ENCODE data around the gene STK11IP.
"Not testable (repeated sequence)": the region's sequence is repeated elsewhere in the genome, so short reads cannot be mapped to it uniquely, and the experiment has no call there.

STK11IP gene

GRCh38 chr2:219645631-219646527 is 48.2 kb downstream of the STK11IP start:
- no peak for DNase-seq (ENCODE audit: low read depth in 4 of 4, low spot score in 1 of 4)

DNA sequence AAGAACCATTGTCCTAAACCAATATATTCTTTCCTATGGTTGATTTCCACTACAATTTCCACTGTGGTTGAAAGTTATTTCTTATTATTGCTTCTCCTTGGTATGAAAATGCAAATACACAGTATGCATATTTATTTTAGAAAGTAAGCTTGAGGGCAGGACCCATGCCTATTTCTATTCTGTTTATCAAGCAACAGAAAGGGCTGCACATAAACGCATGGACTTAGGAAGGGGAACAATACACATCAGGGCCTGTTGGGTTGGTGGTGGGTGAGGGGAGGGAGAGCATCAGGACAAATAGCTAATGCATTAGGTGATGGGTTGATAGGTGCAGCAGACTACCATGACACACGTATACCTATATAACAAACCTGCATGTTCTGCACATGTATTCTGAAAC is 50.5 kb downstream of the STK11IP start:
- DNase-seq (ENCODE audit: low read depth in 4 of 4, low spot score in 1 of 4) = no peak

- no peak for DNase-seq (ENCODE audit: low read depth in 4 of 4, low spot score in 1 of 4)
Observed at GRCh38 chr2:219648963-219649362, 51.3 kb downstream of the STK11IP start.

- DNase-seq (ENCODE audit: low read depth in 4 of 4, low spot score in 1 of 4) = no peak
Observed at GRCh38 chr2:219650426-219651248, 53.0 kb downstream of the STK11IP start.

DNA sequence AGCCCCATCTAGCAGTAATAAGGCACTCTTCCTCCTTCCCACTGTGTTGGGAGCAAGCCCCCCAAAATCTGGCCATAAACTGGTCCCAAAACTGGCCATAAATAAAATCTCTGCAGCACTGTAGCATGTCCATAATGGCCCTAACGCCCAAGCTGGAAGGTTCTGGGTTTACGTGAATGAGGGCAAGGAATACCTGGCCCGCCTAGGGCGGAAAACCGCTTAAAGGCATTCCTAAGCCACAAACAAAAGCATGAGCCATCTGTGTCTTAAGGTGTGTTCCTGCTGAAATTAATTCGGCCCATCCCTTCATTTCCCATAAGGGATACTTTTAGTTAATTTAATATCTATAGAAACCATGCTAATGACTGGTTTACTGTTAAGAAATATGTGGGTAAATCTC is 54.0 kb downstream of the STK11IP start:
- DNase-seq (ENCODE audit: low read depth in 4 of 4, low spot score in 1 of 4) = not testable (repeated sequence)

- DNase-seq (ENCODE audit: low read depth in 4 of 4, low spot score in 1 of 4) = no peak
Observed at GRCh38 chr2:219656526-219656925, 58.9 kb downstream of the STK11IP start.

GRCh38 chr2:219658196-219658846 is 60.7 kb downstream of the STK11IP start:
- no peak for DNase-seq (ENCODE audit: low read depth in 4 of 4, low spot score in 1 of 4)

- DNase-seq (ENCODE audit: low read depth in 4 of 4, low spot score in 1 of 4) = no peak
Observed at GRCh38 chr2:219658874-219659273, 61.2 kb downstream of the STK11IP start.

DNA sequence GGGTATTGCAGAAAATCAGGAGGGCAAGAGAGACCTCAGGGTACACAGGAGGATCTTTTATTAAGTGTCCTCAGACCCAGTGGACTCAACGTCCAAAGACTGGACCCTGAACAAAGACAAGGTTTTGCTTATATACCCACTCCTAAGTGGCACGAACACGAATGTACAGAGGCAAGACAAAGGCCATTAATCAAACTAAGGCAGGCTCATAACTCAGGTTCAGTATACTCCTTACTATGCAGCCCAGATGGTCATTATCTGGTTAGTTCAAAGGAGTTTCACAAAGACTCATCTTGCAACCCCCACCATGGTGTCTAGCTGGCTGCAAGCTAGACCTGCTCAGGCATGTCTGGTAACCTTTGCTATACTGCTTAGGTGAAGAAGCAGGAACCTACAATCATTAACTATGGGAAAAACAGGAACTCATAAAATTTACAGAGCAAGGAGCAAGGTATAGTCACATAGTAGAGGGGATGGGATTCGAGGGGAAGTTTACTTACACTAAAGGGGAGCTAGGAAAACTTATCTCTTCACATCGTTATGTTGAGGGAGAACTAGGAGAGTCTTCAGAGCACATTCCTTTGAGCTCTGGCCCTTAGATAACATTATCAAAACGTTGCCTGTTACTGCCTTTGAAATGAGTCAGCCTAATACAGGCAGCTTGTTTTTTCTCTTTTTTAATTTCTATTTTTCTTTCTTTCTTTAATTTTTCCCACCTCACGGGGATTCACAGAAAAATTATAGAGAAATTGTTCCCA is 63.7 kb downstream of the STK11IP start:
- DNase-seq (ENCODE audit: low read depth in 4 of 4, low spot score in 1 of 4) = no peak

DNA sequence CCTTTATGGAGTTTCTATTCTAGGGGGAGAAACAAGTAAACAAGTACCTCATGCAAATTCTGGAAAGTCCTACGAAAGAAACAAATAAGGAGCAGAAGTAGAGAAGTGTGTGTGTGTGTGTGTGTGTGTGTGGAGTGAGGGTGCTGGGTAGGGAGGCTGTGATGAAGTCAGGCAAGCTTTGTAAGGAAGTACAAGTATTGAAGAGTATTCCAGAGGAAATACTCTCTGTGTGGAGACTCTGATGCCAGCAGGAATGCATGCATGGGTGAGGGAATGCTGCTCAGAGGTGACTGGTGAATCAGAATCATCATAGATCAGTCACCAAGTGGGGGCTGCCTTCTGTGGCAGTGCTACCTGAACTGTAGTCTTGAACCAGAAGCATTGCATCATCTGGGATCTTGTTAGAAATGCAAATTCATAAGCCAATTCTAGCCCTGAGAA is 64.3 kb downstream of the STK11IP start:
- DNase-seq (ENCODE audit: low read depth in 4 of 4, low spot score in 1 of 4) = no peak

DNA sequence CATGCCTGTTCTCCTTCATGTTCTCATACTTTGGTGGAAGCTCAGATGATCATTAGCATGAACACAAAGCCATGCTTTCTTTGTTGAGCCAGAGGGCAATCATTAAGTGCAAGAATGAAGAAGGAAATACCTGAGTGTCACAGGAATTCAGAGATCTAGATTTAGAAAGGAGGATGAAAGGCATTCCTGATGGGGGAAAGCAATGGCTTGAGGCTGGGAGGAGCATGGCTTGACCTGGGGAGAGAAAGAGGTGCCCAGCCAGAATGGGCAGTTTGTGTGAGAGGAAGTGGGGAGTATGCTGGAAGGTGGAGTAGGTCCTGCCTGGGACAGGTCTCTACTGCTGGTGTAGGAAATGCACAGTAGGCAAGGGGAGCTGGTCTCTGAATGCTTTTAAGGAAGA is 64.9 kb downstream of the STK11IP start:
- DNase-seq (ENCODE audit: low read depth in 4 of 4, low spot score in 1 of 4) = no peak

DNA sequence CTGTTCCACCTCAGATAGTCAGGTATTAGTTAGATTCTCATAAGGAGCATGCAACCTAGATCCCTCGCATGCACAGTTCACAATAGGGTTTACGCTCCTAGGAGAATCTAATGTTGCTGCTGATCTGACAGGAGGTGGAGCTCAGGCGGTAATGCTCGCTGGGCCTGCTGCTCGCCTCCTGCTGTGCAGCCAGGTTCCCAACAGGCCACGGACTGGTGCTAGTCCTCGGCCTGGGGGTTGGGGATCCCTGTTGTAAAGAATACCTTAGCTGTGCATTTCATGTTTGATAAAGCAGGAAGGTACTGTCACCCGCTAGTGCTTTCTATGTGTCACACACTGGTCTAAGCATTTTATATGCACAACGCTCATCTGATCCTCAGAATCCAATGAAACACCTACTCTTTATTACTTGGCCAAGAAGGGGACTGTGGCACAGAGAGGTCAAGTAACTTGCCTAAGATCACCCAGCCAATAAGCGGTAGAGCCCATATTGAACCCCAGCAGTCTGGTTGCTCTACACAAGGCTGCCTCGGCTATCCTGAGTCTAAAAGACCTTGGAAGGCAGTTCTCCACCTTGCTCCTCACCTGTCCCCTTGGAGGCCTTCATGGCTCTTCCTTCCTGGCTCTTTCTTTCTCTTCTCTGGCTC is 65.6 kb downstream of the STK11IP start:
- DNase-seq (ENCODE audit: low read depth in 4 of 4, low spot score in 1 of 4) = no peak

DNA sequence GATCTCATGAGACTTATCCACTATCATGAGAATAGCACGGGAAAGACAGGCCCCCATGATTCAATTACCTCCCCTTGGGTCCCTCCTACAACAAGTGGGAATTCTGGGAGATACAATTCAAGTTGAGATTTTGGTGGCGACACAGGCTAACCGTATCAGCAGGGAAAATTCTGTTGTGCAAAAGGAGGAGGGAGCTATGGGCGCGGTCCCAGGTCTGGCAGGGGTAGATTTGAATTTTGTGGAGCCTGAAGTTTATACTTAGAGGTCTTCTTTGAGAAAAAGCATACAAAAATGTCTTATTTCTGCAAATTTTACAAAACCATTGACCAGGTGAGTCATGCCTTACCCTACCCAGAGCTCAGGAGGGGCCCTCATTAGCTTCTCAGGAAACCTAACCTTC is 66.4 kb downstream of the STK11IP start:
- no peak for DNase-seq (ENCODE audit: low read depth in 4 of 4, low spot score in 1 of 4)

DNA sequence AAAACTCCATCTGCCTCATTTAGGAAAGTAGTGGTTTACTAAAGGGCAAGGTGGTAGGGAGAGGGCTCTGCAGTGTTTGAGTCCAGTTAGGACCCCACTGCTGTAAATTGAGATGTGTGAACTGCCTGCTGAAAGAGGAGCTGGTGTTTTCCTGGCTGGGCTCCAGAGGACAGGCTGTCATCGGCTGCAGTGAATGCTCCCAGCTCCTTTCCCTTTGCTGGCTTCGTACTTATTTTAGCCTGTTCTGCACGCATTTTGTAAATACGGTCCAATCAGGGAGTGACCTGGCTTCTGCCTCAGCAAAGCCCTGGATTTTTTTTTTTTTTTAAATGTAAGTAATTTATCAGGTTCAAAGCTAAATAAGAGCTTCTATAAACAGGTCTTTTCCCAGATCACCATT is 67.3 kb downstream of the STK11IP start:
- DNase-seq (ENCODE audit: low read depth in 4 of 4, low spot score in 1 of 4) = no peak

DNA sequence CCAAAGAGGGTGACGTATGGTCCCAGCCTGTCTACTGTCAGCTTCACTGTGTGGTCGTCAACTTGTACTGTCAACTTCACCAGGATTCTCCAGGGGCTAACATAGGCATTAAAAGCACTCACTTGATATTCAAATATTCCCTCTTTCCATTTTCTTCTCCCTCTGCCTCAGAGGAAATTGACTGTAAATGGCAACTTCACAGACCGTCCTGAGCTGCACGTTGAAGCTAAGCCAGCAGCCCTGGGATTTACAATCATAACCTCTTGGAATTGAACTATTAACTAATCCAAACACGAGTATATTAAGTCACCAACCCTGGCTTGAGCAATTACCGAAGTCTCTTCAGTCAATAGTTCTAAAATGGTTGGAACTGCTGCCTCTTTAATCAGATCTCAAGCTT is 68.3 kb downstream of the STK11IP start:
- DNase-seq (ENCODE audit: low read depth in 4 of 4, low spot score in 1 of 4) = no peak

Data from stimulated activated CD4-positive, alpha-beta T cell treated with anti-CD3 and anti-CD28 coated beads, Interleukin-1b, Interleukin-23, amount 100 ng/mL, for 24 hours (primary cell).